Peyer's patch (tissue), 4 donors: ENCODE measurements around the gene HOXA3.

Source experiments
- POLR2A ChIP-seq, 2 donors: fragments of 450-650 bp; IDR thresholded peaks; one replicate each; pipeline ENCODE4 v1.5.1; 2017; ENCODE audit warnings: antibody characterized with exemption in 2 of 2, mild to moderate bottlenecking in 2 of 2, moderate library complexity in 2 of 2
- TF ChIP-seq, protein P1 (sequence below), 6 experiments: fragments of 450-650 bp in 4 of 6; fragments of 200-600 bp in 2 of 6; sonication (generic) in 1 of 6; IDR thresholded peaks; one replicate each; pipeline ENCODE4 v1.5.1; 2017 to 2019; ENCODE audit warnings: antibody characterized with exemption in 6 of 6, mild to moderate bottlenecking in 3 of 6, moderate library complexity in 1 of 6

DNA sequence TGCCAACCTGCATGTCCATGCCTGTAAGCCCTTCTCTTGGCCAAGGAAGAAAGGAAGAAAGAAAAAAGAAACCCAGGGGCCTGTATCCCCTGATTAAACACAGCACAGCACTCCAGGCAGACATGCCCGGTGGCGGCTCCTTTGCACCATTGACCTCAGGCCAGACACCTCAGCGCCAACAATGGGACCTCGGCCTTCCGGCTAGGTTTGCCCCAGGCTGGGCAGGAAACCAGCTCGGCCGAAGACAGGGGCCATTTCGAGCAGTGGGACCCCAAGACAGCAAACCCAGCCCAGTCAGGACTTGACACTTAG is 18.9 kb upstream of the HOXA3 start:
- TF ChIP-seq, protein P1, sequence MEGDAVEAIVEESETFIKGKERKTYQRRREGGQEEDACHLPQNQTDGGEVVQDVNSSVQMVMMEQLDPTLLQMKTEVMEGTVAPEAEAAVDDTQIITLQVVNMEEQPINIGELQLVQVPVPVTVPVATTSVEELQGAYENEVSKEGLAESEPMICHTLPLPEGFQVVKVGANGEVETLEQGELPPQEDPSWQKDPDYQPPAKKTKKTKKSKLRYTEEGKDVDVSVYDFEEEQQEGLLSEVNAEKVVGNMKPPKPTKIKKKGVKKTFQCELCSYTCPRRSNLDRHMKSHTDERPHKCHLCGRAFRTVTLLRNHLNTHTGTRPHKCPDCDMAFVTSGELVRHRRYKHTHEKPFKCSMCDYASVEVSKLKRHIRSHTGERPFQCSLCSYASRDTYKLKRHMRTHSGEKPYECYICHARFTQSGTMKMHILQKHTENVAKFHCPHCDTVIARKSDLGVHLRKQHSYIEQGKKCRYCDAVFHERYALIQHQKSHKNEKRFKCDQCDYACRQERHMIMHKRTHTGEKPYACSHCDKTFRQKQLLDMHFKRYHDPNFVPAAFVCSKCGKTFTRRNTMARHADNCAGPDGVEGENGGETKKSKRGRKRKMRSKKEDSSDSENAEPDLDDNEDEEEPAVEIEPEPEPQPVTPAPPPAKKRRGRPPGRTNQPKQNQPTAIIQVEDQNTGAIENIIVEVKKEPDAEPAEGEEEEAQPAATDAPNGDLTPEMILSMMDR (IDR thresholded peaks at IDR 0.05): no peak
- no peak for TF ChIP-seq POLR2A (IDR thresholded peaks at IDR 0.05)
